Activated CD4-positive, CD25-positive, alpha-beta regulatory T cell (primary cell): Measurements from ENCODE around the gene BLZF1.
"Not testable (repeated sequence)": the region's sequence is repeated elsewhere in the genome, so short reads cannot be mapped to it uniquely, and the experiment has no call there.

Source experiments
- DNase-seq, 4 experiments: peaks; one replicate each; lab custom pipeline; 2025; lab: John Stamatoyannopoulos, UW

Gene BLZF1

DNA sequence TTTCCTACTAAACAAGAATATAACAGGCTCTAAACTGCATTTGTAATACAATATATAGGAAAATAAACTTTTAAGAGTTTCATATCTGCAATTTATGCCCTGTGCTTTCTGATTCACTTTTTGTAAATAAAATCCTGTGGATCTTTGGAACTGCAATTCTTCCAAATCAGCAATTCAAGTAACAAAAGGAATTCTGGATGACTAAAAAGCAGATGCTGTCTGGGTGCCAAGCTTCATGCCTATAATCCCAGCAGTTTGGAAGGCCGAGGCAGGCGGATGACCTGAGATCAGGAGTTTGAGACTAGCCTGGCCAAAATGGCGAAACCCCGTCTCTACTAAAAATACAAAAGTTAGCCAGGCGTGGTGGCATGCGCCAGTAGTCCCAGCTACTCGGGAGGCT is 6.7 kb upstream of the BLZF1 start:
- no peak for DNase-seq

DNA sequence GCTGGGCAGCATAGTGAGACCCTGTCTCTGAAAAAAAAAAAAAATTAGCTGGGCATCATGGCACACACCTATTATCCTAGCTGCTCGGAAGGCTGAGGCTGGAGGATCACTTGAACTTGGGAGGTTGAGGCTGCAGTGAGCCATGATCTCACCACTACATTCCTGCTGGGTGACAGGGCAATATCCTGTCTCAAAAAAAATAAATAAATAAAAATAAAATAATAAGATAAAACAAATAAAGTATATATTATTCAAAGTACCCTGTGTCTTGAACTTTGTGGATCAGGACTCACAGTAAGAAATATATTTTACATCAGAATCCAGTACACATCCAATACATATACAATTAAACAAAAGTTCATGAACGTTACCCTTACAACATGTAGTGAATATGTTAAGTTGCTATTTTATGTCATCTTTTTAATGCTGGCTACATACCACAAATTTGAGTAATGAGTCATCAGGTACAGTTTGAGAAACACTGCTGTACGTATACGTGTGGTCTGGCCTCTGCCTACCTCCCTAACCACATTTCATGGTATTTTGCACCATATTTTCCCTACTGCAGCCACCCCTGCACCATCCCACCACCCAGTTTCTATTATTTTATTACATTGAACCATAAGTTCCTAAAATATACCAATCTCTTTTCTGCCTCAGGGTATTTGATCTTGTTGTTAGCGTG is 4.8 kb upstream of the BLZF1 start:
- no peak for DNase-seq

DNA sequence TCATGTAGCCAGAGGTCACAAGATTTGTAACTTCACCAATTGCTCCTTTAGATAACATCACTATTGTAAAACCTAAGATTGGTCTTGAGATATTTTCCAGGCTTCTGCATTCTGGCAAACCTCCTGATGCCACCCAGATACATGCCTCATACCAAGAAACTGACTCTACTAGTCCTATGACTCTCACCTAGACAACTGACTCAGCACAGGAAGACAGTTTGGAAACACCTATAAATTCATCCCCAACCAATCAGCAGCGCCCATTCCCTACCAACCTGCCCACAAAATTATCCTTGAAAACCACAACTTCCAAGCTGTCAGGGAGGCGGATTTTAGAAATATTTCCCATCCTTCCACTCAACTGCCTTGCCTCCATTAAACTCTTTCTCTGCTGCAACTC is 3.0 kb upstream of the BLZF1 start:
- DNase-seq: no peak

DNA sequence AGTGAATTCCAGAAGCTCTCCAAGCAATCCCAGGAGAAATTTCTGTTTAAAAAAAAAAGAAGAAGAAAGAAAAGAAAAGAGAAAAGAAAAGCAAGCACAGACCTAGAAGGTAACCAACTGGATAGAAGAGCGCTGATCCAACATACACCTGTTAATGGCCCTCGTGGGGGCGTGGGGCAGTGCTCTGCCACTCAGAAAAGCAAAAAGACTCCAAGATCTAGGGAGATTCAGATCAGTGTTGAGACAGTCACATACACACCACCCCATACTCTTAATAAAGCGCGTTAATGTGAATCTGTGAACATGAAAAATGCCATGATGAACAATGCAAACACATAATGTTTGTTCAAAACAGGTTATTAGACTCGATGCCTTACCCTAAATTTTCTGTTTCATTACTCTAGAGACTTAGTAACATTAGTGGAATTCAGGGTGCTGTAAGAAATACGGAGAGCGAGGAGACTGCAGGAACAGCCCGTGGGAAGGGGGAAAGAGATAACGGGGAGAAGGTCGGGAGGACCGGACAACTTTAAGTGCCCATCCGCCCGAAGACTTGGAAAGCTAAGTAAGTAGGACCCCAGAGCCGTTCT is 804 bp upstream of the BLZF1 start:
- DNase-seq: no peak

DNA sequence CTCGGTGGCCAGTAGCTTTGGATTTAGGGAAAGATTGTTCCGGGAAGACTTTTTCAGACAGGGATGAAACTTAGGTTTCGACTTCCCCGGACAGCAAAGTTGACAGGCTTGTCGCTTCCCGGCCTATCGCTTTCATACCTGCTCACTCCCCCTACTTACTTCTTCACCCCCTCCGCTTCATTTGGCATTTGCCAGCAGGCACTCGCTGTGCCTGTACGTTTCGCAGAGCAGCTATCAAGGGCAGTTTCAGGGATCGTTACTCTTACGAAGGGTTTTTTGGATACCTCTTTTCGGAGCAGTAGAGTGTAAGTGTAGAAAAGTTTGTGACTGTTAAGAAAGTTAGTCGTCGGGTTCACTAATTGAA is 393 bp downstream of the BLZF1 start:
- DNase-seq: peak in 1 of 4 experiments; percentile 5

DNA sequence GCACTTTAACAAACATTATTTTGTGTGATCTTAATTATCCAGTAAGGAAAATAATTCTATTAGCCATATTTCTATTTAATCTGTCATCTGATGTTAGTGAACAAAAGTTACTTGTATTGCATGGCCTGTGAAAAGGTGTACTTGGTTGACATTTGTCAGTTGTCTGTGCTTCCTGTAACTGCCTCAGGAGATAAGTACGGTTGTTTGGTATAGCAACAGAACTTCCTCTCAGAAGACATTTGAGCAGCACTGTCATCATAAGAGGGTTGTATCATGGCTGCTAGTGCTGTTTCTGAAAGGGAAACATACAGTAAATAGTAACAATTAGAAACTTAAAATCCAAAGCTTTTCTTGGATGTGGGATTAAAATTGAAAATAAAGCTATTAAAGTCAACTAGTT is 3.4 kb downstream of the BLZF1 start:
- no peak for DNase-seq

DNA sequence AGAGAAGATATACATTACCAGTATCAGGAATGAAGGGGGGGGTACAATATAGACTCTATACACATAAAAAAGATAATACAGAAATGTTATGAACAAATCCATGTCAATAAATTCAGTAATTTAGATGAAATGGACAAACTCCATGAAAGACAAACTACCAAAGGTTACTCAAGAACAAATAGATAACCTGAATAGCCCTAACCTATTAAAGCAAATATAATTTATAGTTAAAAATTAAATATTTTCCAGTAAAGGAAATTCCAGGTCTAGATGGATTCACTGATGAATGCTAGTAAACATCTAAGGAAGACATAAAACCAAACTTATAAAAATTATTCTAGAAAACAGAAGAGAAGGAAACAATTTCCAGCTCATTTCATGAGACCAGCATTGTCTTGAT is 13.2 kb downstream of the BLZF1 start:
- DNase-seq: no peak

DNA sequence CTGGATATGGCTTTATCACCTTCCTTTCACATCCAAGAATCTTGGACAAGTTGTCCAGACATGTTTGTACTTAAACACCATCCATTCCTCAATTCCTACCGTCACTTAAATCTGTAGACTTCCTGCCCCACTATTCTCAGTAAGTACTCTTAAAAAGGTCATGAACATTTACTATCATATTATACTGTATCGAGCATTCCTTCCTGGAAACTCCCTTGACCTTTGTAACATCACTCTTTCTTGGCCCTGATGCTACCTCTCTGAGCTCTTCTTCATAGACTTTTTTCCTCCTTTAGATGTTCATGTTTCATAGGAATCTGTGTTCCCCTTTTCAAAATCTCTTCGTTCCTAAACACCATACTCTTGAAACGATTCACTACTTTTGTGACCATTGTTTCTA is 15.5 kb downstream of the BLZF1 start:
- DNase-seq: no peak

DNA sequence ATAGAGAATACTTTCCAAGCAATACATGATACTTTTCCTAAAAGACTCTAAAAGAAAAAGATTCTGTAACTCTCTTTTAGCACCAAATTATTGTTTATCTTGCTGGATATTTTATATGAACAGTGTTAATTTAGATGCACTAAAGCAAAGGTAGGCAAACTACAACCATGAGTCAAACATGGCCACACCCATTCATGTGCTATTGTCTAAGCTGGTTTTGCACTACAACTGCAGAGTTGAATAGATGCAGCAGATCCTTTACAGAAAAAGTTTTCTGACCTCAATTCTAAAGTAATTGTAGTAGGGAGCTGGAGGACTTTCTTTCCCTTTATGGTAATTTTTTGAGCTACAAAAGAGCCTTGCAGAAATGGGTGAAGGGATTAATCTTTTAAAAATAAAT is 19.4 kb downstream of the BLZF1 start:
- no peak for DNase-seq

DNA sequence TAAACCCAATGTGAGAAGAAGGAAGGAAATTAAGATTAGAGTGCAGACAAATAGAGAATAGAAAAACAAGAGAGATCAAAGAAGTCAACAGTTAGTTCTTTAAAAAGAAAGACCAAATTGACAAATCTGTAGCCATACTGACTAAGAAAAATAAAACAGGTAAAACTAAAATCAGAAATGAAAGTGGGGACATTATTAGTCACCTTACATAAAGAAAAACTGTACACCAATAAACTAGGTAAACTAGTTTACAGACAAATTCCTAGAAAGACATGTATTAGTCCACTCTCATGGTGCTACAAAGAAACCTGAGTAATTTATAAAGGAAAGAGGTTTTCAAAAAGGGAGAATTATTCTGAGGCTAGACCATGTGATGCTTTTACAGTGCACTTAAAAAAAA is 22.3 kb downstream of the BLZF1 start:
- DNase-seq: no peak

DNA sequence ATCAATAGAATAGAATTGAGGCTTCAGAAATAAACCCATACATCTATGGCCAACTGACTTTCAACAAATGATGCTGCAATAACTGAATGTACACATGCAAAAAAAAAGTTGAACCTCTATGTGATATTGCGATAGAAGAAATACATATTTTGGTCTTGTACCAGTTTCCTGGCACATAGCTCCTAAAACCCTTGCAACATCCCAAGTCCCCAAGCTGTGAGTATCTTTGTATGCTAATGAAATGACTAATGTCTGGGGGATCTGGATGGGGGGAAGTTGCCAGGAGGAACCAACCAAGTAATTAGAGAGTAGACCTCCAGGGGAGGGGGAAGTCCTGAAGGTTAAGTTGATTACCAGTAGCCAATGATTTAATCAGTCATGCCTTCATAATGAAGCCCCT is 24.4 kb downstream of the BLZF1 start:
- DNase-seq: no peak

DNA sequence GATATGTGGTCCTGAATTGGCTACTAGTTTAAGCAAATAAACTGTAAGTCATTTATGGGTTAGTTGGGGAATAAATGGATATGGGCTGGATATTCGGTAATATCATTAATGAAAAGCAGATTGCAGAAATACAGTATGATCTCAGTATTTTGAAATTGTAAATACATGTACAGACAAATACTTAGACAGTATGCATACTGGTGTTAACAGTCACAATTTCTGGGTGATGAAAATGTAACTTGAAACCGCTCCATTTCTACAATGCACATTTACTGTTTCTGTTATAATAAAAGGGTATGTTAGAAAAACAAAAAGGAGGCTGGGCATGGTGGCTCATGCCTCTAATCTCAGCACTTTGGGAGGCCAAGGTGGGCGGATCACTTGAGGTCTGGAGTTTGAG is 28.0 kb downstream of the BLZF1 start:
- no peak for DNase-seq

DNA sequence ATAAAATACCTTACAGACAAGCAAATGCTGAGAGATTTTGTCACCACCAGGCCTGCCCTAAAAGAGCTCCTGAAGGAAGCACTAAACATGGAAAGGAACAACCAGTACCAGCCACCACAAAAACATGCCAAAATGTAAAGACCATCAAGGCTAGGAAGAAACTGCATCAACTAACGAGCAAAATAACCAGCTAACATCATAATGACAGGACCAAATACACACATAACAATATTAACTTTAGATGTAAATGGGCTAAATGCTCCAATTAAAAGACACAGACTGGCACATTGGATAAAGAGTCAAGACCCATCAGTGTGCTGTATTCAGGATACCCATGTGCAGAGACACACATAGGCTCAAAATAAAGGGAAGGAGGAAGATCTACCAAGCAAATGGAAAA is 34.6 kb downstream of the BLZF1 start:
- DNase-seq: not testable (repeated sequence)

DNA sequence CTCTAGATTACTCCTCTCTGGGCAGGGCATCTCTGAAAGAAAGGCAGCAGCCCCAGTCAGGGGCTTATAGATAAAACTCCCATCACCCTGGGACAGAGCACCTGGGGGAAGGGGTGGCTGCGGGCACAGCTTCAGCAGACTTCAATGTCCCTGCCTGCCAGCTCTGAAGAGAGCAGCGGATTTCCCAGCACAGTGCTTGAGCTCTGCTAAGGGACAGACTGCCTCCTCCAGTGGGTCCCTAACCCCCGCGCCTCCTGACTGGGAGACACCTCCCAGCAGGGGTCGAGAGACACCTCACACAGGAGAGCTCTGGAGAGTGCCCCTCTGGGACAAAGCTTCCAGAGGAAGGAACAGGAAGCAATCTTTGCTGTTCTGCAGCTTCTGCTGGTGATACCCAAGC is 40.3 kb downstream of the BLZF1 start:
- not testable (repeated sequence) for DNase-seq

DNA sequence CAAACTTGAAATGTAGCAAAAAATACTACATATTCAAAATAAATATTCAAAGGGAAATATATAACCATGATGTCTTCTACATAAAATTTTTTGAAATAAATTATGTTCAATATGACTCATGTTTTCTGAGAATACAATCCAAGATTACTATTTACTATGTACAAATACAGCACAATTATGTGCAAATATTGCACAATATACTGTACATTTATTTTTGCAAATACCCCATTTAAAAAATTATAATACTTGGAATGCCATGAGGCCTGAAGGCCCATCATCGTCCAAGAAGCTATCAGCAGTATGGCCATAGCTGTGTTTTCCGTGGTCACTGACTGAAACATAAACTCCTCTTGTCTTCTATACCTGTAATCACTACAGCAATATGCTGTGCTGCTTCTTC is 47.0 kb downstream of the BLZF1 start:
- DNase-seq: no peak

DNA sequence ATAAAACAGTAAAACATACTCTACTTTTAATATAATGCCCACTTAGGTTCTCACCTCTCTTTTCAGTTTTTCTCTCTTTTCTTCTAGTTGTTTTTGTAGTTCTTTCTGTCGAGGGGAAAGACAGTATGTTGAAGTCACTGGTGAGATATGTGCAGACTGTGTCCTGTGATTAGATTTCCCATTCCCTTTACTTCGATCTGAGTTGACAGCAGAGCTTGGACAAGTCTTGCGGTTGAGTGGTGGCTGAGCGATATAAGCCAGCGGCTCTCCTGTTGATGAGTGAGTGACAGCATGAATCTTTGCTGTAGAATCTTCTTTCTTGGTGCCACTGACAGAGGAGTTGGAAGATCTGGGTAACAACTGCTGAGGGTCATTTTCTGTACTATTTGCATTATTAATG is 53.3 kb downstream of the BLZF1 start:
- no peak for DNase-seq

DNA sequence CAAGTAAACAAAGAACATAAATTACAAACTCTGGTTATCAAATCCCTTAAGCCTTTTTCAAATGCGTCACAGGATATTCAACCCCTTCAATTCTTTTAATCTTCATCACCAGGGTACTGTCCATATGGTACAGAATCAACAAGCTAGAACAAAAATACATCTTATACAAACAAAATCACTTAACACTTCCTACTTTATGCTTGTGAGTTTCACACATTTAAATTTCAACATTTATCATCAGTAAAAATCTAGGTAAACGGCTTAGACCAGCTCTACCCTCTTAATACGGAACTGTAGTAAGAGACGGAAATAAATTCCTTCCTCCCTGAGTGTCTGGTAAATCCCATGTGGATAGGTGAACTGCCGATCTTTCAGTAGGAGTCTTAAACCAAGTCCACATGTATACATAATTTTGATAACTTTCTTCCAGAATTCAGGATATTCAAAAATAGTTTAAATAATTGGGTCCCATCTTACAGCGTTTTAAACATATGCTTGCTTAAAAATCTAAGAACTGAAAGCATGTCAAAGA is 58.2 kb downstream of the BLZF1 start:
- no peak for DNase-seq

DNA sequence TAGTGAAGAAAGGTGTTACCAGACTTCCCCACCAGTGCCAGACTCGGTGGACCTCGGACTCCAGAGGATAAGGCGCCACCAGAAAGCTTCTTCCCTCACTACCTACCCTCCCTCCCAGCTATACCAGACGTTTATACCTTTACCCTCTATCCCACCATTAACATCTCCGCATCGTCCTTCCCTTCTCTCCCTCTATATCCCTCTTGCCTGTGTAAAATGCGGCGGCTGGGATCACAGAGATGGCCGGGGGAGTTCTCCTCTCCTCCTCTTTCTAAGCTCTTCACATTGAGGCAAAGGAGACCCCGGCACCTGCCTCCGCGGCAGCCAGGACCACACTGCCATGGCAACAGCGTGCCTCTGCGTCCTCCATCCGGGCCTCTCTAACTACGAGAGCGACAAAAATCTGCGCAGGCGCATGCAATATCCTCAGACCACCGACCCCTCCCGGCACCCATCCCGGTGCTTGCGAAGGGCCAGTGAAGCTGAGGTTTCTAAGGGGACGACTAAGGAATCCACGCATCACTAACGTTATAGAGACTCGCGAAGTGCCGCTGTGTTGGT is 59.2 kb downstream of the BLZF1 start, which contains the start of gene CCDC181:
CCDC181 (minus strand) TSS at position 394 of the 561 bp plus-strand sequence. CDS start 2,547 bp downstream, outside the sequence.
- peak in 3 of 4 experiments; percentile 4 to 20 (median 14) for DNase-seq
